ENCODE results near the gene AMOTL2.

The AMOTL2 gene

DNA sequence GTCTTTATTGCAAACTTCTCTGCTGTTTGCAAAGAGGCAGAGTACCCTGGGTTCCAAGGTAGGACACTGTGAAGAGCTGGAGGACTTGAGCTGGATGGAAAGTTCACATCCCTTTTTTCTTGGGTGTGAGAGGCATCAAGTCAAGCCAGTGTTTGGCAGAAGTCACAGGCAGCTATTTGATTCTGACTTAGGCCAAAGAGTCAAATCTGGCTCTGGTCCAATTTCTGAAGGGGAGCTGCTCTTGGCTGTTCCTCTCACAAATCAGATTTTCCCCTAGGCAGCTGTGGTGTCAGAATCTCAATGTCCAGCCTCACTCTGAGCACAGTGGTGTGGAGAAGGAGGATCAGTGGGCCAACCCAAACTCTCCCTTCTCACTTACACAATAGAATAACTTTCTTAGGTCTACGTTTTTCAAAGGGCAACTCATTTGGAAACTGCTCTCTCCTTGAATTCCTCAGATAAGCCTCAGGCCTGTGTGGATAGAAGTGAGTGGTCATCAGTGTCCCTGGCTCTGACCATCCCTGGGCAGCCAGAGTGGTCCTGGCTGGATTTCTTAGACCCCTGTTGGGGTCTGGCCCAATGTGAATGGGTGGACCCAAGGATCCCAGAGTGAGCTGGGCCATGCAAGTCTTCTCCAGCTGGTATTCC, 18.2 kb upstream of the AMOTL2 start:
- DNase-seq (ENCODE audit: extremely low read depth, low read depth): no peak
- TF ChIP-seq, protein P1, sequence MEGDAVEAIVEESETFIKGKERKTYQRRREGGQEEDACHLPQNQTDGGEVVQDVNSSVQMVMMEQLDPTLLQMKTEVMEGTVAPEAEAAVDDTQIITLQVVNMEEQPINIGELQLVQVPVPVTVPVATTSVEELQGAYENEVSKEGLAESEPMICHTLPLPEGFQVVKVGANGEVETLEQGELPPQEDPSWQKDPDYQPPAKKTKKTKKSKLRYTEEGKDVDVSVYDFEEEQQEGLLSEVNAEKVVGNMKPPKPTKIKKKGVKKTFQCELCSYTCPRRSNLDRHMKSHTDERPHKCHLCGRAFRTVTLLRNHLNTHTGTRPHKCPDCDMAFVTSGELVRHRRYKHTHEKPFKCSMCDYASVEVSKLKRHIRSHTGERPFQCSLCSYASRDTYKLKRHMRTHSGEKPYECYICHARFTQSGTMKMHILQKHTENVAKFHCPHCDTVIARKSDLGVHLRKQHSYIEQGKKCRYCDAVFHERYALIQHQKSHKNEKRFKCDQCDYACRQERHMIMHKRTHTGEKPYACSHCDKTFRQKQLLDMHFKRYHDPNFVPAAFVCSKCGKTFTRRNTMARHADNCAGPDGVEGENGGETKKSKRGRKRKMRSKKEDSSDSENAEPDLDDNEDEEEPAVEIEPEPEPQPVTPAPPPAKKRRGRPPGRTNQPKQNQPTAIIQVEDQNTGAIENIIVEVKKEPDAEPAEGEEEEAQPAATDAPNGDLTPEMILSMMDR (IDR thresholded peaks at IDR 0.05; ENCODE audit: low read depth, low read length, missing control alignments): no peak
- no peak overlapping the region for H3K4me3 ChIP-seq (replicated peaks; ENCODE audit: low read depth, low read length)

DNA sequence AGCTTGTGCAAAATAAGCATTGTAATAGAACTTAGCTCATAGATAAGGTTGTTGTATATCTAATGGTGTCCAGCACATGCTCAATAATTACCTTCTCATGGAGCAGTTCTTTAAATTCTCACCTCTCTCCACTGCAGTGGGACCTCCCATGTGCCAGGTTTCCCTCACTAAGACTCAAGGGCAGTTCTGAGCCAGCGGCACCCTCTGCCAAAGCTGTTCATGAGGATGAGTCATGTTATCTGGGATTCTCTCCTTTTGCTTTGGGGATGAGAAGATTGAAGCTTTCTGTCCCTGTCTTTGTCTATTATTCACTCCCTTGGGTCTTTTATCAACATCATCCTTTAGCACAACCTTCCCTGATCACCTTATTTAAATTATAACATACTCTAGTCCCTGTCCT, 15.6 kb upstream of the AMOTL2 start:
- no peak overlapping the region for H3K4me3 ChIP-seq (replicated peaks; ENCODE audit: low read depth, low read length)
- TF ChIP-seq, protein P1 (IDR thresholded peaks at IDR 0.05; ENCODE audit: low read depth, low read length, missing control alignments): no peak
- DNase-seq (ENCODE audit: extremely low read depth, low read depth): no peak

DNA sequence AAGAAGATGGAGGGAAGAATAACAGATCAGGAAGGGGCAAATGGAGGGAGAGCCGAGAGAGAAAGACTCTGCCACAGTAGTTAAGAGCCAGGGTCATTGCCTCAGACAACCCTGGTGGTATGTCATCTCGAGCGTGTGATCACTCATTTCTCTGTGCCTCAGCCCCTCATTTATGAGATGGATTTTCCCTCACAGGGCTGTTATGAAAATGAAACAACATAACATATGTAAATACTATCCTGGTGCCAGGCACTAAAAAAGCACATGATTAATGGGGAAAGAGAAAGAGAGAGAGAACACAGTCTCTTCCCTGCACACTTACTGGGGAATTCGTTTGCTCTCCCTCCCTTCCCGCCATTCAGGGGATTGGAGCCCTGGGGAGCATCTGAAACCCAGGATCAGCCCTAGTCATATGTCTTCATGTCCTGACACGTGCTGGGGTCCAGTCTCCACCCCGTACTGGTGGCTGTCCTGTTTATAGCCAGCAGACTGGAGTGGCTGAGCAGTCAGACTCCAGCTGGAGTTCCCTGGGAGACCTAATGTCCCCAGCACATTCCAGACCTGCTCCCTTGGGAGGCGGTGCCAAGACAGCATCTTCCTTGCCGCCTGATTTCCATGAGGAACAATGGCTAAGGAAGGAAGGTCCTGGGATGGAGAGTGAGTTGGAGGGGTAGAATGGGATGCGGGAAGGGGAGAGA, 14.7 kb upstream of the AMOTL2 start:
- no peak overlapping the region for H3K4me3 ChIP-seq (replicated peaks; ENCODE audit: low read depth, low read length)
- DNase-seq (ENCODE audit: extremely low read depth, low read depth): no peak

DNA sequence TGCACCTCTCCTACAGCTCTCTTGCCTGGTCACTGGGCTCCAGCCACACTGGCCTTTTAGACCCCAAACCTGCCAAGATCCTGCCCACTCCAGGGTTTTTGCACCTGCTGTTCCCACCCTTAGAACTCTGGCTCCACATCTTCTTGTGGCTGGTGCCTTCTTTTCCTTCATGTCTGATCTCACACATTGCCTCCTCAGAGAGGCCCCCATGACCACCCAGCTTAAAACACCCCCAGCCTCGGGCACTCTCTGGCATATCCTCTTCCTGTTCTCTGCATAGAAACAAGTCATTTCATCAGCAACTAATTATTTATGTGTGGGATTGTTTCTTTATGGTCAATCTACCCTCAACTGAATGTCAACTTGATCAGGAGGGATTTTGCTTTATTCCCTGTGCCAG, 14.0 kb upstream of the AMOTL2 start:
- H3K4me3 ChIP-seq (replicated peaks; ENCODE audit: low read depth, low read length): no peak overlapping the region
- TF ChIP-seq, protein P1 (IDR thresholded peaks at IDR 0.05; ENCODE audit: low read depth, low read length, missing control alignments): no peak
- DNase-seq (ENCODE audit: extremely low read depth, low read depth): no peak

More for the DNA sequence above, 14.7 kb upstream of the AMOTL2 start:
- TF ChIP-seq, protein P1 (IDR thresholded peaks at IDR 0.05; ENCODE audit: low read depth, low read length, missing control alignments): no peak

DNA sequence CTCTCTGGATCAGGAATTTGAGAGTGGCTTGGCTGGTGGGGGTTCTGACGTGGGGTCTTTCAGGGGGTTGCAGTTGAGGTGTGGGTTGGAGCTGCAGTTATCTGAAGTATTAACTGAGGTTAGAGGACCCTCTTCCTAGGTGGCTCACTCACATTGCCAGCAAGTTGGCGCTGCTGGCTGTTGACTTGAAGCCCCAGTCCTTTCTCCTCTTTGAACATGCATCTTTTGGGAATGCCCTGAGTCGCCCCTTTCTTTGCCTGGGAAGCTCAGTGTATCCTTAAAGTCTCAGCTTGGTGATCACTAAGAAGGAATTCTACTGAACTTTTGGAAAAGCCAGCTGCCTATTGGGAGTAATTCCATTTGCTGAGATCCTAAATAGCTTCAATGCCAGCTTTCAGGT, 13.0 kb upstream of the AMOTL2 start:
- H3K4me3 ChIP-seq (replicated peaks; ENCODE audit: low read depth, low read length): no peak overlapping the region
- TF ChIP-seq, protein P1 (IDR thresholded peaks at IDR 0.05; ENCODE audit: low read depth, low read length, missing control alignments): no peak
- DNase-seq (ENCODE audit: extremely low read depth, low read depth): no peak

DNA sequence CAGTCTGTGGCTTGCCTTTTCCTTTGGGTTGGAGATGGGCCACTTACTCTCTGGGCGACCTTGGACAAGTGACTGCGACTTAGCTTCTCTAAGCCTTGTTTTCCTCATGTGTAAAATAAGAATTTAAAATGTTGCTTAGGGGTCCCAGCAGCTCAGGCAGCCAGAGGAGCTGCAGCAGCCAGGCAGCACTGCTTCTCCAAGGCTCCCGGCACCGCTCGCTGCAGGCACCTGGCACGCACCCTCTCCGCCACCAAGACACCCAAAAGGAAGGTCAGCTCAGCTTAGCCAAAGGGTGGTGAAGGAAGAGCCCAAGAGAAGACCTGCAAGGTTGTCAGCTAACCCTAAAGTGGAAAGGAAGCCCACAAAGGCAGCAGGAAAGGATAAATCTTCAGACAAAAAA, 10.7 kb upstream of the AMOTL2 start:
- no peak for DNase-seq (ENCODE audit: extremely low read depth, low read depth)

More for the DNA sequence above, 10.7 kb upstream of the AMOTL2 start:
- TF ChIP-seq, protein P1 (IDR thresholded peaks at IDR 0.05; ENCODE audit: low read depth, low read length, missing control alignments): no peak
- H3K4me3 ChIP-seq (replicated peaks; ENCODE audit: low read depth, low read length): no peak overlapping the region

Measured in HFF-Myc (cell line).